Stomach smooth muscle (tissue), 2 donors: ENCODE measurements around the gene DSCAML1.
"Not testable (repeated sequence)": the region's sequence is repeated elsewhere in the genome, so short reads cannot be mapped to it uniquely, and the experiment has no call there.

Experiments
- H3K27ac ChIP-seq: one replicate; pipeline ENCODE4 v1.7.0; 2013; ENCODE audit warnings: mild to moderate bottlenecking, low read length, inconsistent platforms
- H3K27me3 ChIP-seq, 2 donors: one replicate each; pipeline ENCODE4 v1.7.0; 2013; ENCODE audit warnings: low read length in 2 of 2; ENCODE audit not compliant: insufficient read depth in 2 of 2, control insufficient read depth in 1 of 2
- H3K36me3 ChIP-seq, 2 donors: one replicate each; pipeline ENCODE4 v1.7.0; 2013; ENCODE audit warnings: low read length in 2 of 2; ENCODE audit not compliant: control insufficient read depth in 2 of 2, insufficient read depth in 2 of 2
- H3K4me1 ChIP-seq: one replicate; pipeline ENCODE4 v1.7.0; 2013; ENCODE audit warnings: low read length; ENCODE audit not compliant: control insufficient read depth, insufficient read depth
- H3K4me3 ChIP-seq, 2 donors: one replicate each; pipeline ENCODE4 v1.7.0; 2013; ENCODE audit warnings: low read length in 2 of 2
- H3K9ac ChIP-seq, 2 donors: one replicate each; pipeline ENCODE4 v1.7.0; 2013; ENCODE audit warnings: low read length in 2 of 2, mild to moderate bottlenecking in 1 of 2
- H3K9me3 ChIP-seq, 2 donors: one replicate each; pipeline ENCODE4 v1.7.0; 2013; ENCODE audit warnings: low read length in 2 of 2; ENCODE audit not compliant: control insufficient read depth in 2 of 2
- donor health status: healthy.
- donor health status: Pancreatic carcinoma.

DSCAML1 gene

DNA sequence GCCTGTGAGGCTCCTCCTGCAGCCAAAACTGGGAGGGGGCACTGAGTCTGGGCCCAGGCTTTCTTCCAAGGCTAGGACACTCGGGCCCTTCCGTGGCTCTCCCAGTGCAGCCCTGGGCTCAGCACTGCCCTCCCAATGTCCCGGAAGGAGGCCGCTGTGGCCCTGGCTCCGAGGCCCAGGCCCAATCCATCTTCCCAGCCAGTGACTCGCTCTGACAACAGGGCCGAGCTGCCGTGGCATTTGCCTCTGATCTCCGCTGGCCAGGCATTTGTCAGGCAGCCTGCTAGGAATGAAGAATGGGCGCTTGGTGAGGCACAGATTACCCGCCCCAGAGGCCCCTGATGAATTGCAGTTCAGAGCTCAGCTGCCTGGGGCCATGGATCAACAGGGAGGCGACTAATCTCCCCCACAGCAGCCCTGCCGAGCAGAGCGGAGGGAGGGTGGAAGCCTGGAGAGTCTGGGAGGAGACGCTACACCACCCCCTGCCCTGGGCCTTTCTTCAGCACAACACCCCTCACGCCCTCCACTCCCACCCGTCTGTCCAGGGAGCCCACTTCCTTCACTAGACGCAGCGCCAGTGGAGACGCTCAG lies 19.2 kb upstream of the DSCAML1 start:
- peaks cover 34% of the 10 kb centered on the region for H3K4me1 ChIP-seq
- no peaks in the 10 kb centered on the region for H3K36me3 ChIP-seq
- no peaks in the 10 kb centered on the region for H3K9me3 ChIP-seq
- peaks cover 2 to 12% of the 10 kb centered on the region in 2 donors for H3K27me3 ChIP-seq
- H3K4me3 ChIP-seq: peak overlapping the region in 1 of 2 donors; percentile 47
- no peak overlapping the region for H3K9ac ChIP-seq
- H3K27ac ChIP-seq: no peak overlapping the region

DNA sequence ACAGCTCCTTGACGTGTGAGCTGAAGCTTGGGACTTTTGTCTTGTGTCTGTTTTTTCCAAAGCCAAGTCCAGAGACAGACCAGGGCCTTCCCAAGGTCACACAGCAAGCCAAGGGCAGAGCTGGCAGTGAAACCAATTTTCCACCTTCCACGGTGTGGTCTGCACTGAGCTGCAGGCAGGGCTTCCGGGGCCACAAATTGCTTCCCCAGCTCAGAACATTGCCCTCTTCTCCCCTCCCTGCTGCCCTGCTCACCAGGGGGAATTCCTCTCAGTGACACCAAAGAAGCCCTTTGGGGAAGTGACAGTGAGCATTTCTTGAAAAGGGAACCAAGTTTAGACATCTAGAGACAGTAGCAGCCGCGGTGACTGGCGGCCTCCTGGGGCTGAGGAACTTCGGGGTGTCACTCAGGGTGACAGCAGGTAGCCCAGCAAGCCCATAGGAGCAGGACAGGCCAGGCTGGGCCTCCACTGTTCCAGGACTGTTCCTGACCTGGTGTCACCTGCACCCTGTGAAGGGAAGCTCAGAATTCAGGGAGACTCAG lies 18.3 kb upstream of the DSCAML1 start:
- Histone ChIP-seq H3K27me3 (peaks cover 2 to 12% of the 10 kb centered on the region in 2 donors), H3K9ac (no peak overlapping the region), H3K9me3 (no peaks in the 10 kb centered on the region), H3K27ac (no peak overlapping the region), H3K36me3 (no peaks in the 10 kb centered on the region), H3K4me3 (no peak overlapping the region), H3K4me1 (peaks cover 34% of the 10 kb centered on the region)

DNA sequence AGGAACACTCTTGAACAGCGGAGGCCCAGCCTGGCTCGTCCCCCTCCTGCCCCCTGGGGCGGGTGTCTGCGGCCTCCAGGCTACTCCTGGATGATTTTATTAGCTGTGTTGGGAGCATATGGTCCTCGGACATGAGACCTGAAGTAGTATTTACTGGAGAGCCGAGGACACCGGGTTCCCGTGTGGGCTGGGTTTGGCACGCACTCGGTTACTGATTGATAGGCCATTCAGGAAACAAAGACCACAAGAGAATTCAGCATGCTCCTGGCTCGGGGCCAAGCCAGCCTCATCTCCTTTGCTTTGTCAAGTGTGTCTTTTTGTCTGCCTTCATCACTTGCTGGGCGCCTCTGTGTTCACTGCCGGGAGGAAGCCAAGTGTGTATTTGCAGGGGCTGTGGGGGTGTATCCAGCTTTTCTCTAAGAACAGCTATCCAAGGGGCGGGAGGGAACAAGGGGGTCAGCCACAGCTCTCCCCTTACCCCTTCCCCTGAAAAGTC lies 17.8 kb upstream of the DSCAML1 start:
- Histone ChIP-seq H3K9ac (no peak overlapping the region), H3K4me1 (peaks cover 35% of the 10 kb centered on the region), H3K9me3 (no peaks in the 10 kb centered on the region), H3K36me3 (no peaks in the 10 kb centered on the region), H3K27me3 (peaks cover 2 to 12% of the 10 kb centered on the region in 2 donors), H3K4me3 (no peak overlapping the region), H3K27ac (no peak overlapping the region)

DNA sequence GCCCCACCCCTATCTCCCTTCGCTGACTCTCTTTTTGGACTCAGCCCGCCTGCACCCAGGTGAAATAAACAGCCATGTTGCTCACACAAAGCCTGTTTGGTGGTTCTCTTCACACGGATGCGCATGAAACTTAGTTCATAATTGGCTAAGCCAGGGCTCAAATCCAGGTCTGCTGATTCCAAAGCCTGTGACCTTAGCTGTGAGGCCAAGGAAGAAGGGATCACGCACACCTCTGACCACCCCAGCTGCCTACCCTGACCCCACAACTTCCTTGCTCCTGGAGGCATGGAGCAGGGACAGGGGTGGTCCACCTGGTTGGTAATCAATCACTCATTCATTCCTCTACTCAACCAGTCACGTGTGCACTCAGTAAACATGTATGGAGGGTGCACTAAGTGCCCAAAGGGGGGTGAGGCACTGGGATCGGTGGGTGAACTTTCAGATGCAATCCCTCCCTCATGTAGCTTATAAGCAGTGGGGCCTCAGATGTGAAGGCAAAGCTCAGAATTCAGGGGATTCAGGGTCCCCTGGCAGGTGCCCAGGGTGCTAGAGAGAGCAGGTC lies 17.3 kb upstream of the DSCAML1 start:
- Histone ChIP-seq H3K4me3 (no peak overlapping the region), H3K9ac (no peak overlapping the region)

DNA sequence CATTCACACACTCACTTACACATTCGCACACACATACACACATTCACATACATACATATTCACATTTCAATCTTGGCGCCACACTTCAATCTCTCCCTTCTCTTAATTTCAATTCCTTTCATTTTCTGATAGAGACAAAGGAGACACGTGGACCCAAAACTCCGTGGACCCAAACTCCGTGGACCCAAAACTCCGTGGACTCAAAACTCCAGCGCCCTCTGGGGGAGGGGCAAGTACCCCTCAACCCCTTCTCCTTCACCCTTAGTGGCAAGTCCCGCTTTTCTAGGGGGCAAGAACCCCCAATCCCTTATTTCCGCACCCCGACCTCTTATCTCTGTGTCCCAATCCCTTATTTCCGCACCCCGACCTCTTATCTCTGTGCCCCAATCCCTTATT lies 13.0 kb upstream of the DSCAML1 start:
- H3K27me3 ChIP-seq, H3K36me3 ChIP-seq, H3K27ac ChIP-seq, H3K4me3 ChIP-seq, H3K9me3 ChIP-seq, H3K9ac ChIP-seq: not testable (repeated sequence)
- H3K4me1 ChIP-seq: peaks cover 18% of the 10 kb centered on the region

More for the DNA sequence above, 17.3 kb upstream of the DSCAML1 start:
- Histone ChIP-seq H3K4me1 (peaks cover 36% of the 10 kb centered on the region), H3K27me3 (peaks cover 2 to 12% of the 10 kb centered on the region in 2 donors), H3K9me3 (no peaks in the 10 kb centered on the region), H3K27ac (no peak overlapping the region), H3K36me3 (no peaks in the 10 kb centered on the region)

DNA sequence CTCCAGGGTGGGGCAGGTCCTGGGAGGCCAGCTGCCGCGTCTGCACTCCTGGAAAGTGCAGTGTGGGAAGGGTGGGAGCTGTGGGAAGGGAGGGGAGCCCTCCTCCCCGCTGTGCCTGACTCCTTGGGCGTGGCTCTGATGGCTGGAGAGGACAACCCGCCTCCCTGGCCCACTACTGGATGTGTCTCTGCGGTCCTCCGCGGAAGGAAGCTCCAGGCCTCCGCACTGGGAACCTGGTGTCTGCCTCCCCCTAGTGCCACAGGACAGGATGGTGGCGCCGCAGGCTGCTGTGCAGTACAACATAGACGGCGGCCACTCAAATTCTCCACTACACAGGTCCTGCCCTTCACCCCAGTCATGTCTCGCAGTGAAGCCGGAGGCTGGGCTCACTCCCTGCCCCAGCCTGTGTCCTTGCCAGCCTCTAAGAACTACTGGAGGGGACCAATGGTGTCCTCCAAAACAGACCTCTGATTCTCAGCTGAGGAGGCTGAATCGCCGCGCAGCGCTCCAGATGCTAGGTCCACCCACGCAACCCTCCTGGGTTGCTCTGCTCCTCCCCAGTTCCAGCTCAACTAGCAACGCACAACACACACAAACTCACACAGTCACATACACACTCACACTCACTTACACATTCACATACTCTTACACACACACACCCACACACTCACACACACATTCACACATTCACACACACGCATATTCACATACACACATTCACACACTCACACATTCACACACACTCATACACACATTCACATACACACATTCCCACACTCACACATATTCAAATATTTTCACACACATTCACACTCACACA lies 12.4 kb upstream of the DSCAML1 start:
- H3K27ac ChIP-seq: no peak overlapping the region
- H3K27me3 ChIP-seq: peaks cover 3 to 6% of the 10 kb centered on the region in 2 donors
- H3K4me1 ChIP-seq: peaks cover 12% of the 10 kb centered on the region
- no peaks in the 10 kb centered on the region for H3K9me3 ChIP-seq
- H3K36me3 ChIP-seq: no peaks in the 10 kb centered on the region
- peak overlapping the region in 1 of 2 donors; percentile 8 for H3K4me3 ChIP-seq
- H3K9ac ChIP-seq: no peak overlapping the region

DNA sequence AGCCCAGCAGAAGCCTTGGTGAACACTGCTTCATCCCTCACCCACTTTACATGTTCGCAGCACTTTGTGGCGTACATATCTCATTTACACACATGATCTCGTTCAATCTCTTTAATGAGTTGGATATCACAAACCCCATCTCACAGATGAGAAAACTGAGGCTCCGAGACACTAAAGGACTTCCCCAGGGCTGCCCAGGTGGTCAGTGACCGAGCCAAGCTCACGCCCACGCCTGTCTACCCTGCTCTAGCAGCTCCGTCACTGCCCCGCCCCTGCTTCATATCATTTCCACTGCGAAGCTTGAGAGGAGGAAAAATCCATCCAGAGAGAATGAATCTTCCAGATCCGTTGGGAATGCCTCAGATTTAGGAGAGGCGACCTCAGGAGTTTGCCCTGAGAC lies 11.8 kb upstream of the DSCAML1 start:
- Histone ChIP-seq H3K27me3 (peaks cover 3 to 6% of the 10 kb centered on the region in 2 donors), H3K27ac (no peak overlapping the region), H3K9me3 (no peaks in the 10 kb centered on the region), H3K4me1 (peaks cover 10% of the 10 kb centered on the region), H3K36me3 (no peaks in the 10 kb centered on the region), H3K9ac (no peak overlapping the region), H3K4me3 (no peak overlapping the region)

DNA sequence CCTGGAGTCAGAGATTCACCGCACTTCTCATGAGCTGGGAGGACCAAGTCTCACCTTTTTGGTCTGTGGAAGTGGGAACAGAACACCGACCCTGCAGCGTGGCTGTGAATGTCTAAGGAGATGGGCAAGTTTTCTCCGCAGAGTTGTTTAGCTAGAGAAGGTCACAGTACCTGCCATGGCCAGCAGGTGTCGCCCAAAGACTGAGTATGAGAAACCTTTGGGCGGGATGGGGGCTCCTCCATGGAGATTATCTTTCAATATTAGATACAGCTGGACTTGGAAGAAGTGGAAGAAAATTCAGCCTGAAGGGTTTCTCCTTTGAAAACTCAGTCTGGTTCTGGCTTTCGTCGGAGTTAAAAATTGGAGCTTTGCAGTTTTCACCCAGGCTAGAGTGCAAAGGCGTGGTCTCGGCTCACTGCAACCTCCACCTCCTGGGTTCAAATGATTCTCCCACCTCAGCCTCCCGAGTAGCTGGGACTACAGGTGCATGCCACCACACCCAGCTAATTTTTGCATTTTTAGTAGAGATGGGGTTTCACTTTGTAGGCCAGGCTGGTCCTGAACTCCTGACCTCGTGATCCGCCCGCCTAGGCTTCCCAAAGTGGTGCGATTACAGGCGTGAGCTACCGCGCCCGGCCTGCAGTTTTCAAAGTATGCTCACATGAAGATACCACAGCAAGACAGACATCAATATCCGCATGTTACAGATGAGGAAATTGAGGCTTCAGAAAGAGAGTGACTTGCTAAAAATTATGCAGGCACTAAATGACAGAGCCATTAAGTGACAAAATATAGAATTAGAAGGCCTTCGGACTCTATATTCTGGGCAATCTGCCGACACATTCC lies 10.7 kb upstream of the DSCAML1 start:
- H3K27me3 ChIP-seq: peaks cover 3 to 6% of the 10 kb centered on the region in 2 donors
- no peak overlapping the region for H3K9ac ChIP-seq
- no peaks in the 10 kb centered on the region for H3K9me3 ChIP-seq
- H3K4me1 ChIP-seq: peaks cover 10% of the 10 kb centered on the region
- no peak overlapping the region for H3K4me3 ChIP-seq
- no peaks in the 10 kb centered on the region for H3K36me3 ChIP-seq
- no peak overlapping the region for H3K27ac ChIP-seq

DNA sequence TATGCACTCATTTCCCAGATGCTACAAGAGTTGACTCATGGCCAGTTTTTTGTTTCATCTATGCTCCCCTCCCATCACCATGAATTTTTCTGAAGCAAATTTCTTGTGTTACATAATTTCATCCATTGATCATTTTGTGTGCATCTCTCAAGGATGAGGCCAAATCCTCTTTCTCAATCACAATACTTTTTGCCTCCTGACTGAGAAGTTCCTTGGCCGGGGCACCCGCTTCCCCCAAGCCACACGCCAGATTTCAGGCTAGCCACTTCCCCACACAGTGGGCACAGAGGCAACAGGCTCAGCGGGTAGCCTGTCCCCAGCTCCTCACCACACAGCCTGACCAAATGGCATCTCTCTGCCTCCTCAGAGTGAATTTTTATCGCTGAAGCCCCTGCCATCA lies 9.8 kb upstream of the DSCAML1 start:
- Histone ChIP-seq H3K27ac (no peak overlapping the region), H3K27me3 (peaks cover 3 to 6% of the 10 kb centered on the region in 2 donors), H3K9me3 (no peaks in the 10 kb centered on the region), H3K36me3 (no peaks in the 10 kb centered on the region), H3K4me3 (no peak overlapping the region), H3K9ac (no peak overlapping the region), H3K4me1 (peaks cover 10% of the 10 kb centered on the region)

DNA sequence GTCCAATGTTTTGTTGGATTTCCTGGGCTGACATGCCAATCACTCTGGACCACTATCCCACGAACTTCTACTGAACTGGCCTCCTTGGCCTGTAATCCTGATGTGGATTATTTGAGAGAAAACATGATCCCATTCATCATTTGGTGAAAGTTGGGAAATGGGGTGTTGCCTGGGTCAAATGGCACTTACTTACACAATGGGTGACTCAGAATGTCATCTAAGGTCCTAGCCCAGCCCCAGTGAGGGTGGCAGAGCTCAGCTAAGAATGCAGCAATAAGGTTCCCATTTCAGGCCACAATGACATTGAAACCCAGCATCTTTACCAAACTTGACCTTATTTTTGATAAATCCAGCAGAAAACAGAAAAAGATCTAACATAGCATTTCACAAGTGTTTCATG lies 8.0 kb upstream of the DSCAML1 start:
- Histone ChIP-seq H3K36me3 (no peaks in the 10 kb centered on the region), H3K9ac (no peak overlapping the region), H3K27ac (no peak overlapping the region), H3K27me3 (peaks cover 3 to 6% of the 10 kb centered on the region in 2 donors), H3K9me3 (no peaks in the 10 kb centered on the region), H3K4me1 (peaks cover 10% of the 10 kb centered on the region), H3K4me3 (no peak overlapping the region)
